Measurements from ENCODE around the gene EPHA3.

The EPHA3 gene

GRCh38 chr3:89363171-89363570, 255.8 kb downstream of the EPHA3 start:
- DNase-seq (ENCODE audit: low read depth): no peak

DNA sequence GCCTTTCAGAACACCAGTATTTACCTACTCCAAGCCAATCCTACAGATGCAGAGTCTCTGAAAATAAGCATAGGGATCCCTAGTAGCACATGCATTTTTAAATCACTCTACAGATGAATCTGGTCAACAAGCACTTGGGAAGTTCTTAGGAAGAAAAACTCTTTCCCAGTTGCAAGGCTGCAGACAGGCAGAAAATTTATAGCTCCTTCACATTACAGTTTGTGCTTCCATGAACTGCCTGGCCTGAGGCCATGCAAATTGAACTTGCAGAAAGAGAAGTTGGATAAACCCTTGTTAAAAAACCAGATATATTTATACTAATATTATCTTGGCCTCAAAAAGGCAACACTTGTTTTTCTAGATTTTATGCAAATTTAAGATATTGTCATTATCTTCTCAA, 256.9 kb downstream of the EPHA3 start:
- no peak for DNase-seq (ENCODE audit: low read depth)

DNA sequence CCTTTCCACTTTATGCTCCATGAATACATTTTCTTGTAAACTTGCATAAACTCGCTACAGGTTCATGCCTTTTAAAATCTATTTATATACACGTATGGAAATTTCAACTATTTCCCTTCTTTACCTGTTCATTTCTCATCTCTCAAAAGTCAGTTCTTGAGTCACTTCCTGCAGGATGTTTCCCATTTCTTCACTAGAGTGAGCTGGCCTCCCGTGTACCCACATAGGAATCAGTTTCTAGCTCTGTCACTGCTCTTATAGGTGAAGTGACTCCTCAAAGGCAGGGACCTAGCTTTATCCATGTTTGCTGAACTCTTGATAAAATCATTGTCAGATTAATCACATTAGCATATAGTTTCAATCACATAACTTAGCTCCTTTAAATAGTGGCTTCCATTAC, 259.7 kb downstream of the EPHA3 start:
- DNase-seq (ENCODE audit: low read depth): no peak

DNA sequence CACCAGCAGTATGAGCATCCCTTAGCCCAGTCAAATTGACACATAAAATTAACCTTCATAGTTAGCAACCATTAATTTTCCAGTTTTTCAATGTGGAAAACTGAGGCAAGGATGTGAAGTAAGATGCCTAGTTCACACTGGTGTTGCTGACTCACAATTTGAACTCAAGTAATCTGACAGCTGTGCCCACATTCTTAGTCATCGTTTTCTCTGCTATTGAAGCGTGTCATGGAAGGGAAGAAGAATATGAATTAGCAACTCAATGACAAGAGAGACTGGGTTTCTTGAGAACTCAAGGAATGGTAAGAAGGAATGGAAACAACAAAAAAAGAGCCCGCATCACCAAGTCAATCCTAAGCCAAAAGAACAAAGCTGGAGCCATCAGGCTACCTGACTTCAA, 261.4 kb downstream of the EPHA3 start:
- DNase-seq (ENCODE audit: low read depth): no peak

DNA sequence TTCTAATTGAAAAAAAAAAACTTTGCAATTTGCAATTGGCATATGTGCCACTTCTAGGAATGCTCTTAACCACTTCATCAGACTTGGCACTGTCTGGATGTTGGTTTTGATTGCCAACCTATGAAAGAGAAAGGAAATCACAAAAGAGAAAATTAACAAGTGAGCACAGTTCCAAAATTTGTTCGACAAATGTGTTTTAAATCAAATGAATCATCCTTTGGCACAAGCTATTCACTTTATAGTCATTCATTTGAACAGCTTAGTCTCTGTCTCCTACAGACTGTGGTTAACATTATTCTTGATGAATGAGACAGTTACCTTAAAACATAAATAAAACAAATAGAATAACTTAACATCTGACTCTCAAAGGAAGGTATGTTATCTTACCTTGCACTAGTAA, 265.0 kb downstream of the EPHA3 start:
- peak; percentile 41 for DNase-seq (ENCODE audit: low read depth)

DNA sequence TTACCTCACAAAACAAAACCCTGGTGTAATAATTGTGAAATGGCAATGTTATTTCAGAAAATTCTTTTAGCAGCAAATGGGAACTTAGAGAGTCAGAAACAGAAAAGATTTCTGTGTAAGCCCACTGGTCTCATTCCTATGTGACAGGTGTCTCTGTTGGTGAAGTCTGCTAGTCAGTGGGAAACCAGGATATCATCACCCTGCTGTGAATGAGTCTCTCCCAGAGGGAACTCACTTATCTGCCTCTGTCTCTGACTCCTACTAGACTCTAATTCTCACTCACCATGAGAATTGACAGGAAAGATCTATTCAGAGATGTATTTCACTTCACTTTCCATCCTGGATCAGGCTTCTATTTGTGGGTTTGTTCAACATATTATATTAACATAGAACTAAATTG, 266.0 kb downstream of the EPHA3 start:
- DNase-seq (ENCODE audit: low read depth): no peak

- DNase-seq (ENCODE audit: low read depth): no peak
Observed at GRCh38 chr3:89375451-89375850, 268.0 kb downstream of the EPHA3 start.

GRCh38 chr3:89380016-89380415, 272.6 kb downstream of the EPHA3 start:
- DNase-seq (ENCODE audit: low read depth): peak; percentile 82

- no peak for DNase-seq (ENCODE audit: low read depth)
Observed at GRCh38 chr3:89392991-89393390, 285.6 kb downstream of the EPHA3 start.

- DNase-seq (ENCODE audit: low read depth): no peak
Observed at GRCh38 chr3:89395456-89395855, 288.0 kb downstream of the EPHA3 start.

DNA sequence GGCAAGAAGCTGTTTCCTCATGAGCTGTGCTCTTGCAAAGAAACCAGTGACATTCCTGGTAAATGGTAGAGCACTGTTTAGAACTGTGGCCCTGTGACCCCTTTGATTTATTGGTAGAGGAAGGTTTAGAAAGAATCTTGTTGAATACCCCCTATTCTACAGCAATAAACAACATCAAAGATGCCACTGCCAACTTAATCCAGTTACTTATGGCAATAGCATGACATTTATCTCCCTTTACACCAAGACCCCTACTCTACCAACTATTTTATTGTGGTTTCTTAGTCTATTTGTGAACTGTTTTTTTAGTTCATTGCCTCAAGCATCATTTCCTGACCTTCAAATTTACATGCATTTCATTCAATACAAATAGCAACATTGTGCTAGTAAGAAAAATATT, 288.6 kb downstream of the EPHA3 start:
- DNase-seq (ENCODE audit: low read depth): no peak

- no peak for DNase-seq (ENCODE audit: low read depth)
Observed at GRCh38 chr3:89402051-89402450, 294.6 kb downstream of the EPHA3 start.

- no peak for DNase-seq (ENCODE audit: low read depth)
Observed at GRCh38 chr3:89405176-89405575, 297.8 kb downstream of the EPHA3 start.

GRCh38 chr3:89405593-89405992, 298.2 kb downstream of the EPHA3 start:
- DNase-seq (ENCODE audit: low read depth): no peak

GRCh38 chr3:89411201-89411600, 303.8 kb downstream of the EPHA3 start:
- DNase-seq (ENCODE audit: low read depth): no peak

DNA sequence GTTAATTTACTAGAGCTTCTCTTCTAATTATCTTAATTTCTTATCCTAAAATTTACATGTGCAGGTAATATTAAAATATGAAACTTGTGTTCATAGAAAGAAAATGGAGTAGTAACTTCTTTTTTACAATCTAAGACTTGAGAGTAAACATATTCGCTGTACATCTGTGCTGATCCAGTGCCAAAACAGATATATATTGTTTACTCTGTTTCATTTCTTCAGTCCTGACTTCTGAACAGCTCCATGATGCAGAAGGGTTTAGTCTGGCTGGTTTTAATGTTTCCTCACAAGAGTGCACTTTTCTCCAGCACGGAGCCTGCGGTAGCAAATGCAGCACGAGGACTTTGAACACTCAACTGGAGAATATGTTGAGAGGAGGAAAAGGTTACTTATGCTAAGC, 306.8 kb downstream of the EPHA3 start:
- DNase-seq (ENCODE audit: low read depth): no peak

DNA sequence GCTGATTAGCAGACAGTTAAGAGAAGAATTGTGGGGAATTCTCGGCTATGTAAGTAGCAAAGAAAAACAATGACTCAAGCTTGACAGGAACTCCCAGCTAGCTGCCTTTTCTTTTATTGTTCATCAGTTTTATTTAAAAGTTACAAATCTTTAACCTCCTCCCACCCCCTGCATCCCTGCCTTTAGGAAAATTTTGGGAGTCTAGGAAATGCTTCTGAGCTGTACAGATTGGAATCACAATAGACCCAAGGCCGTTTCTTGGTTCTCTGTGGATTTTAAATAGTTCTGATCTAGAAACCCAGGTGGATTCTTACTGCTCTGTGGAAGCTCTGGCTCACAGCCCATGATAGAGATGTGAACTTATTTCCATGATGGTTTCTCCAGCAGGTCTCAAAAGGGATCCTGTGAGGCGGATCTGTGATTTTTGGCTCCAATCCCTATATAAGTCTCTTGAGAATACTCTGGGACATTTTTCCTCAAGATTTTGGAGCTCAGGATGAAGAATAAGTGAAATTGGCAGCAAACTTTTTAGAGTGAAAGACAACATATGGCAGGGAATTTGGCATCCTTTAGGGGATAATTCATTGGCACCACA, 312.3 kb downstream of the EPHA3 start:
- no peak for DNase-seq (ENCODE audit: low read depth)

- no peak for DNase-seq (ENCODE audit: low read depth)
Observed at GRCh38 chr3:89426060-89426459, 318.6 kb downstream of the EPHA3 start.

DNA sequence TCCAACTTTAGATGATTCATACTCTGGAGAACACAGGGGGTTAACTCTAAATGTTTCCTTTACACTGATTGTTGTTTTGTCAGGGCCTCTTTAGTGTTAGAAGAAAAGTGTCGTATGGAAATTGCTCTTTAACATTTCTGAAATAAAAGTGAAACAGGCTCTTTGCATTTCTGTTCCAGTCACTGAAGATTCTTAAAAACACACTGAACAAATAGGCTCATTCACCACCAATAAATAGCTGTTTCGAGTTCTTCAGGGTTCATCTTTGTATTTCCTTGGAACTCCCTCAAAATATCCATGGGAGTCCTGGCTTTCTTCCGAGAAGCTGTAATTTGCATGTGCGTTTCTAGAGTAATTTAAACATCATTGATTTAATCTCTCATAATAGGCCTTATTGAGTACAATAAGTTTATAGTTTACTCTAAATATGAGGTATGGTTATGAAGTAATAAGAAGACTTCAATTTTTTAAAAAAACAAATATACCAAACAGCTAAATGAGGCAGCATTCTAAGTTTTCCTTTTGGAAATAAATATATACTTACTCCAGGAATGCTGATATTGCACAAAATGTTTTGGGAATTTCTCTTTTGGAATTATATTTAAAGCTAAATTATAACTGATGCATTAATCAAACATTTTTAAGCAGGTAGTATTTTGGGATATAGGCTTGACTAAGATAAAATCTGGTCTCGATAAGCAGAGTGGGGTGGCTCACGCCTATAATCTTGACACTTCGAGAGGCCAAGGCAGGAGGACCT, 327.4 kb downstream of the EPHA3 start:
- no peak for DNase-seq (ENCODE audit: low read depth)

- no peak for DNase-seq (ENCODE audit: low read depth)
Observed at GRCh38 chr3:89436846-89437245, 329.4 kb downstream of the EPHA3 start.

GRCh38 chr3:89440386-89440785, 333.0 kb downstream of the EPHA3 start:
- no peak for DNase-seq (ENCODE audit: low read depth)

GRCh38 chr3:89441141-89441540, 333.7 kb downstream of the EPHA3 start:
- no peak for DNase-seq (ENCODE audit: low read depth)

- DNase-seq (ENCODE audit: low read depth): no peak
Observed at GRCh38 chr3:89446593-89446992, 339.2 kb downstream of the EPHA3 start.

- DNase-seq (ENCODE audit: low read depth): no peak
Observed at GRCh38 chr3:89447243-89447642, 339.8 kb downstream of the EPHA3 start.

Measured in HS-5 (cell line).